AG10803 (cell line): ENCODE data around the gene UVSSA.
"Not testable (repeated sequence)": the region's sequence is repeated elsewhere in the genome, so short reads cannot be mapped to it uniquely, and the experiment has no call there.

ENCODE experiments used
- DNase-seq: peaks from one replicate; pipeline ENCODE4 v3.0.0; 2010; ENCODE audit warnings: low read depth
- H3K4me3 ChIP-seq: 2 replicates; pipeline ENCODE4 v1.5.1; 2011; ENCODE audit warnings: mild to moderate bottlenecking, low read length, control low read depth
- TF ChIP-seq, protein P1 (sequence below): conservative IDR thresholded peaks from 2 replicates; pipeline ENCODE4 v1.5.1; 2011; ENCODE audit warnings: mild to moderate bottlenecking, low read length, control low read depth, inconsistent platforms

Gene UVSSA

GRCh38 chr4:1393866-1394265, 46.9 kb downstream of the UVSSA start:
- H3K4me3 ChIP-seq, result no peak overlapping the region
- DNase-seq, result no peak
- TF ChIP-seq, protein P1, sequence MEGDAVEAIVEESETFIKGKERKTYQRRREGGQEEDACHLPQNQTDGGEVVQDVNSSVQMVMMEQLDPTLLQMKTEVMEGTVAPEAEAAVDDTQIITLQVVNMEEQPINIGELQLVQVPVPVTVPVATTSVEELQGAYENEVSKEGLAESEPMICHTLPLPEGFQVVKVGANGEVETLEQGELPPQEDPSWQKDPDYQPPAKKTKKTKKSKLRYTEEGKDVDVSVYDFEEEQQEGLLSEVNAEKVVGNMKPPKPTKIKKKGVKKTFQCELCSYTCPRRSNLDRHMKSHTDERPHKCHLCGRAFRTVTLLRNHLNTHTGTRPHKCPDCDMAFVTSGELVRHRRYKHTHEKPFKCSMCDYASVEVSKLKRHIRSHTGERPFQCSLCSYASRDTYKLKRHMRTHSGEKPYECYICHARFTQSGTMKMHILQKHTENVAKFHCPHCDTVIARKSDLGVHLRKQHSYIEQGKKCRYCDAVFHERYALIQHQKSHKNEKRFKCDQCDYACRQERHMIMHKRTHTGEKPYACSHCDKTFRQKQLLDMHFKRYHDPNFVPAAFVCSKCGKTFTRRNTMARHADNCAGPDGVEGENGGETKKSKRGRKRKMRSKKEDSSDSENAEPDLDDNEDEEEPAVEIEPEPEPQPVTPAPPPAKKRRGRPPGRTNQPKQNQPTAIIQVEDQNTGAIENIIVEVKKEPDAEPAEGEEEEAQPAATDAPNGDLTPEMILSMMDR, result no peak

DNA sequence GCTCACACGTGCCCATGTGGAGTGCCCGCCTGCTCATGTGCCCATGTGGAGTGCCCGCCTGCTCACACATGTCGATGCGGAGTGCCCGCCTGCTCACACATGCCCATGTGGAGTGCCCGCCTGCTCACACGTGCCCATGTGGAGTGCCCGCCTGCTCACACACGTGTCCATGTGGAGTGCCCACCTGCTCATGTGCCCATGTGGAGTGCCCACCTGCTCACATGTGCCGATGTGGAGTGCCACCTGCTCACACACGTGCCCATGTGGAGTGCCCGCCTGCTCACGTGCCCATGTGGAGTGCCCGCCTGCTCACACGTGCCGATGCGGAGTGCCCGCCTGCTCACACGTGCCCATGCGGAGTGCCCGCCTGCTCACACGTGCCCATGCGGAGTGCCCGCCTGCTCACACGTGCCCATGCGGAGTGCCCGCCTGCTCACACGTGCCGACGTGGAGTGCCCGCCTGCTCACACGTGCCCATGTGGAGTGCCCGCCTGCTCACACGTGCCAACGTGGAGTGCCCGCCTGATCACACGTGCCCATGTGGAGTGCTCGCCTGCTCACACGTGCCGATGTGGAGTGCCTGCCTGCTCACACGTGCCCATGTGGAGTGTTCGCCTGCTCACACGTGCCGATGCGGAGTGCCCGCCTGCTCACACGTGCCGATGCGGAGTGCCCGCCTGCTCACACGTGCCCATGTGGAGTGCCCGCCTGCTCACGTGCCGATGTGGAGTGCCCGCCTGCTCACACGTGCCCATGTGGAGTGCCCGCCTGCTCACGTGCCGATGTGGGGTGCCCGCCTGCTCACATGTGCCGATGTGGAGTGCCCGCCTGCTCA, 47.8 kb downstream of the UVSSA start:
- DNase-seq, H3K4me3 ChIP-seq: not testable (repeated sequence)

GRCh38 chr4:1395389-1395820, 48.4 kb downstream of the UVSSA start:
- DNase-seq, result not testable (repeated sequence)

DNA sequence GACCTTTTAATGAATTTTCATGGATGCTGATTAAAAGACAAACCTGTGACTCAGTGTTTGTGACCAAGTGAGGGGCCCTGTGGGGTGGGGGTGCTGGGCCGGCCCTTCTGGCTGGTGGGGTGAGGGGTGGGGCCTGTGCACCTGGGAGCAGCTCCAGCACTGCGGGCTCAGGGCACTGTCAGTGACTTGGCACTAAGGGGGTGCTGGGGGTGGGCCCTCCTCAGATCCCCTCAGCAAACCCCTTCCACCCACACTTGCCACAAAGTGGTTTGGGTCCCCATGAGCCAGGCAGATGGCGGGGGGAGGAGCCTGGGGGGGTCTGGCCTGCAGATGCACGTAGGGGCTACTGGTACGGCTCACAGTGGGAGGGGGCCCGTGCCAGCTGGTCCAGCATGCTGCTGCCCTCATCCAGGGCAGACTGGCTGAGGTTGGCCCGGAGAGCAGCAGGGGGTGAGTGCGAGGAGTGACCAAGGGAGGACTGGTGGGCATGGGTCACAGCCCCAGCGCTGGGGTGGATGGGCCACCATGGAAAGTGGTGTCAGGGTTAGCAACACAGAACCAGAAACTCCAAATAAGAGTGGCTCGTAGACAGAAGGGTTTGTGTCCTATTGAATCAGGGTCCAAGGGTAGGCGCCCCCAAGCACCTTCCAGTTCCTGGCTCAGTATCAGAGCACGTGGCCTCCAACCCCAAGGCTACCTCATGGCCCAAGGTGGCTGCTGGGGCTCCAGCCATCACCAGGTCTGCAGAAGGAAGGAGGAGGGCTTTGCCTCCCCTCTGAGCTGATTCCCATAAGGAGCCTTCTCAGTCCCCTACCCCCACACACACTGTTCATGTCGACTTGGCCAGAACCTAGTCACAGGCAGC, 49.2 kb downstream of the UVSSA start:
- TF ChIP-seq, protein P1, result no peak
- no peak for DNase-seq
- H3K4me3 ChIP-seq, result no peak overlapping the region

More at GRCh38 chr4:1395389-1395820, 48.4 kb downstream of the UVSSA start:
- H3K4me3 ChIP-seq, result not testable (repeated sequence)

- DNase-seq, result no peak
- TF ChIP-seq, protein P1, result no peak
- H3K4me3 ChIP-seq, result no peak overlapping the region
Measured at GRCh38 chr4:1396806-1397455, 49.9 kb downstream of the UVSSA start.

DNA sequence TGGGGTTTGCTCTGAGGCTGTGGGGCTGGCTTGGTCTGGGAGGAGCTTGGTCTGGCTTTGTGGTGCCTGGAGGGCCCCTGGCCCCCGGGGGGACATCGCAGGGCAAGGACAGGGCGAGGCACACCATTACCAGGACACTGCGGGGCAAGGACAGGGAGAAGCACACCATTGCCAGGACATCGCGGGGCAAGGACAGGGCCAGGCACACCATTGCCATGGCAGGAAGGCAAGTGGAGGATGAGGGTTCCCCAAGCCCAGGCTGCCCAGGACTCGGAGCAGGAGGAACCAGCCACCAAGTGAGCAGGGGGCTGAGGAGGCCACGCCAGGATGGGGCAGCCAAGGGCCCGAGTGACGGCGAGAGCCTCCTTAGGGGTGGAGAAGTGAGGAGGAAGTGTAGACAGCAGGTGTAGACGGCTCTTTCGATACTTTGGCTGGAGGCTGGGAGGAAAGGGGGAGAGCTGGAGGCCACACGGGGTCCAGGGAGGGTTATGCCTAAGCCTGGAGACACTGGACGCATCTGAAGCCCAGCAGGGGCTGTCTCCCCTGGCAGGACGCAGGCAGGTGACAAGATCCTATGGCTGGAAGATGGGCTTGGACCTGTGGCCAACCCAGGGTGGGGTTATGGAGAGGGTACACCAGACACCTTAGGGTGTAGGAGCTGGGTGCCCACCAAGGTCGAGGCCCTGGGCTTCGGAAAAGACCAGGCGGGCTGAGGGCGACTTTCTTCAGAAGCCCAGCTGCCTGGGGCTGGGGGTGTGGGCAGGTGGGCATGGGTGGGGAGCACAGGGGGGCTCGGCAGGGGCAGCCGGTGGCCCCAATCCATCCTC, 51.9 kb downstream of the UVSSA start:
- TF ChIP-seq, protein P1, result no peak
- no peak for DNase-seq
- H3K4me3 ChIP-seq, result no peak overlapping the region

GRCh38 chr4:1399508-1400190, 52.6 kb downstream of the UVSSA start:
- TF ChIP-seq, protein P1, result no peak
- no peak overlapping the region for H3K4me3 ChIP-seq
- no peak for DNase-seq
